ENCODE measurements around the gene TSEN54. TPM values are rescaled to one million over a fixed set of nuclear protein-coding genes. Genes with fewer than 3 reads are reported as not detected.

TSEN54 gene
- total and polyA plus RNA-seq, 2 experiments from 2014 or later = 45.9 to 62.5 TPM

GRCh38 chr17:75468779-75469373 lies 47.5 kb upstream of the TSEN54 start (continued):
- TF ChIP-seq EZH2phosphoT487 (IDR thresholded peaks at IDR 0.05; ENCODE audit: unreplicated experiment) (no peak), CREB1 (CRISPR knock-in tag; IDR thresholded peaks at IDR 0.05; ENCODE audit: low read depth) (no peak), JUNB (IDR thresholded peaks at IDR 0.05; ENCODE audit: unreplicated experiment) (no peak), NANOG (IDR thresholded peaks at IDR 0.05; ENCODE audit: borderline replicate concordance) (no peak), ETS1 (IDR thresholded peaks at IDR 0.05) (no peak), ZNF114 (CRISPR knock-in tag; IDR thresholded peaks at IDR 0.05) (no peak)

GRCh38 chr17:75471207-75471606 lies 45.1 kb upstream of the TSEN54 start:
- H3K27ac ChIP-seq (ENCODE audit: low read depth) = no peak overlapping the region
- no peak overlapping the region for H2AFZ ChIP-seq
- H3K4me2 ChIP-seq = no peak overlapping the region
- H3K79me2 ChIP-seq (replicated peaks; ENCODE audit: insufficient read depth) = peaks cover 6% of the 10 kb centered on the region
- Mint-ChIP-seq H3K4me1 (no peaks in the 10 kb centered on the region; the same call in 2 of the 3 replicates), H3K27ac (no peak overlapping the region), H3K36me3 (ENCODE audit: low read depth) (peaks cover 9% of the 10 kb centered on the region; the same call in 2 of the 3 replicates), H3K27me3 (ENCODE audit: insufficient read depth, low read depth, poor library complexity) (peaks cover 4% of the 10 kb centered on the region), H3K4me3 (no peak overlapping the region), H3K9me3 (no peaks in the 10 kb centered on the region)
- no peaks in the 10 kb centered on the region for H3K9me2 ChIP-seq (ENCODE audit: insufficient read depth)
- H3K36me3 ChIP-seq (ENCODE audit: insufficient read depth) = no peaks in the 10 kb centered on the region
- H4K20me1 ChIP-seq (replicated peaks; ENCODE audit: insufficient read depth) = peaks cover 5% of the 10 kb centered on the region; the same call in 1 of the 2 replicates
- no peak overlapping the region for H3K4me3 ChIP-seq
- no peak for DNase-seq (ENCODE audit: low spot score)
- H3K27me3 ChIP-seq (ENCODE audit: insufficient read depth) = no peaks in the 10 kb centered on the region
- H3K4me1 ChIP-seq (ENCODE audit: insufficient read depth) = no peaks in the 10 kb centered on the region
- H3F3A ChIP-seq (replicated peaks; ENCODE audit: low read depth) = no peaks in the 10 kb centered on the region
- ATAC-seq = no peak
- TF ChIP-seq EZH2 (IDR thresholded peaks at IDR 0.05; ENCODE audit: low read depth, unreplicated experiment) (no peak), NANOG (IDR thresholded peaks at IDR 0.05; ENCODE audit: borderline replicate concordance) (no peak), ZNF462 (CRISPR knock-in tag; IDR thresholded peaks at IDR 0.05) (no peak), POLR2AphosphoS5 (IDR thresholded peaks at IDR 0.05; ENCODE audit: low read depth) (no peak), CREB1 (CRISPR knock-in tag; IDR thresholded peaks at IDR 0.05; ENCODE audit: low read depth) (no peak), ZNF331 (CRISPR knock-in tag; IDR thresholded peaks at IDR 0.05; ENCODE audit: low read depth) (no peak), EZH2phosphoT487 (IDR thresholded peaks at IDR 0.05; ENCODE audit: unreplicated experiment) (no peak), JUNB (IDR thresholded peaks at IDR 0.05; ENCODE audit: unreplicated experiment) (no peak), STAT1 (IDR thresholded peaks at IDR 0.05; ENCODE audit: unreplicated experiment) (no peak), CTCF (conservative IDR thresholded peaks at IDR 0.05; ENCODE audit: low read depth in 2 of 2) (no peak)

Measured in GM23338 (cell line).